GM19455 (cell line): ENCODE data around the gene RGR.
A peak's percentile ranks its signal among the peaks of the same experiment; 100 is the strongest.

Experiments
- ATAC-seq: cut with Tn5 transposase; IDR thresholded peaks from one replicate; pipeline ENCODE4 v1.9.1; 2021; ENCODE audit not compliant: unreplicated experiment

The RGR gene, protein sequence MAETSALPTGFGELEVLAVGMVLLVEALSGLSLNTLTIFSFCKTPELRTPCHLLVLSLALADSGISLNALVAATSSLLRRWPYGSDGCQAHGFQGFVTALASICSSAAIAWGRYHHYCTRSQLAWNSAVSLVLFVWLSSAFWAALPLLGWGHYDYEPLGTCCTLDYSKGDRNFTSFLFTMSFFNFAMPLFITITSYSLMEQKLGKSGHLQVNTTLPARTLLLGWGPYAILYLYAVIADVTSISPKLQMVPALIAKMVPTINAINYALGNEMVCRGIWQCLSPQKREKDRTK

DNA sequence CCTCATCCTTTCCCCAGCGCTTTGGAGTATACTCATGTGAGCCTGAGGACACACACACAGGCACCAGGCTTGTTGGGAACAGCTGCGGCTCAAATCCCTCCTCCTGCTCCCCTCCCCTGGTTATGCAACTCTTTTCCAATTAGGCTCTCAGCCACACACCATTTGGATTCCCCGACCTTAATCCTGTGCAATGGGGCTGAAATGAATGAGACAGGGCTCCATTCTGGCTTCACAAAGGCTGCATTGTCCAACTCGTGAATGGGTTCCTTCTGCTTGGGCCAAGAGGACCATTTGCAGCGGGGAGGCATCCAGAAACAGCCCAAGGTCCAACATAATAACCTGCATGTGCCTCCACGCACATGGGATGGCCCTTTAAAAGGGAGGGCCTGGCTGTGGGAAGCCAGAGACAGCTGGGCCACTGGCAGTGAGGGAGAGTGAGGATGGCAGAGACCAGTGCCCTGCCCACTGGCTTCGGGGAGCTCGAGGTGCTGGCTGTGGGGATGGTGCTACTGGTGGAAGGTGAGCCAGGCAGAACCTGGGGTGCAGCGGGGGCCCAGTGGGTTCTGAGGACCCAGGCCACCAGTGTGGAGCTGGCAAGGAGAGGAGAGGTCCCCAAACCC is at the start of gene RGR:
Gene RGR, plus strand, starts transcription at position 403 of the 620 bp plus-strand sequence. Its CDS starts 38 bp downstream, at position 441.
- ATAC-seq = no peak

GRCh38 chr10:84196083-84196482 is 48.8 kb upstream of the RGR start:
- no peak for ATAC-seq

DNA sequence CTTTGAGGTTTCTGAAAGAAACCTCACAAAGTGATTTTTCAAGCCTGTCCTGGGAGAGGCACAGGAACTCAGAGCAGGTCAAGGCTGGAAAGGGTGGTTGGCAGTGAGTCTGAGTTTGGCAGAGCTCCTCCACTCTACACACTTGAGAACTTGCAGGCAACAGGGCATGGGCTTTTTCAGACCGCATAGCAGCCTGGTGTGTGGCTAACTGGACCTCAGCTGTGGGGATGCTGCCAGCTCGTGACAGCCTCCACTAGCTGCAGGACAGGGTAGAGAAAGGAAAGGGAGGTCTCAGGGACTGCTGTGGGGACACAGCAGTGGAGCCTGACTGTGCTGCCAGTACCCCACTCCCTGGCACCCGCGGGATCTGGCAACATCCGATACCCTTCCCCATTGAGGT is 47.9 kb upstream of the RGR start:
- no peak for ATAC-seq

- no peak for ATAC-seq
These were observed 47.2 kb upstream of the RGR start for GRCh38 chr10:84197643-84198042.

- no peak for ATAC-seq
These were observed 46.5 kb upstream of the RGR start for GRCh38 chr10:84198206-84198915.

- ATAC-seq = no peak
These were observed 44.2 kb upstream of the RGR start for GRCh38 chr10:84200537-84201243.

DNA sequence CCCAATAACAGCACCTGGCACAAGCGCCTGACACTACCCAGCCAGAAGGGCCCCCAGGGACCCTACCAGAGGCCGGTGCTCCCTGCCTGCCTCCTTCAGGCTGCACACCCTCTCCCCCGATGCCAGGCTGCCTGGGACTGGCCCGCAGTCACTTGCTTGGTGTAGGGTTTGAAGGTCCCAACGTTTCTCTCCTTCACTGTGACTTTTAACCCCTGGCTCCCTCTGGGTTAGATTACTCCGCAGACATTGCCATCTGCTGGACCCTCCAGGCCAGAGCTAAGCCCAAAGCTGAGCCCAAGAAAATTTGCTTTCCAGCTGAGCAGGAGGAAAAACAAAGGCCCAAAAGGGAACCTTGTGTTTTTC is 43.6 kb upstream of the RGR start:
- ATAC-seq = no peak

- no peak for ATAC-seq
These were observed 43.2 kb upstream of the RGR start for GRCh38 chr10:84201682-84202081.

GRCh38 chr10:84202349-84202748 is 42.5 kb upstream of the RGR start:
- no peak for ATAC-seq

DNA sequence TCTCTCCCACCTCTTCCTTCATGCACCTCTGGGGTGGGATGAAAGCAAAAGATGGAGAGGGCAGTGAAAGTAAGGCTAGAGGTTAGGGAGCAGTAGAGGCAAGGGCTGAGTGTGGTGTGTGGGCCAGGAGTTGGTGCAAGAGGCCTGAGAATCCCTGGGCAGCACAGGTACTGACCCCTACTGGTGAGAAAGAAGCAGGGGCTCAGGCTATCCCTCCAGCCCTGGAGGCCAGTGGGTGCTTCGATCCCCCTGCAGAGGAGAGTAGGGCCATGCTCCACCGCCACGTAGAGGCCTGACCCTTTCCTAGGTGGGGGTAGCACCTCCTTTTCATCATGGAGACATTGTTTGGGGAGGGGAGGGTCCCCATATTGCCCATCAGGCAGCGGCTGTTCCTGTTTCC is 40.7 kb upstream of the RGR start:
- peak; percentile 61 for ATAC-seq

GRCh38 chr10:84204610-84205009 is 40.2 kb upstream of the RGR start:
- no peak for ATAC-seq

DNA sequence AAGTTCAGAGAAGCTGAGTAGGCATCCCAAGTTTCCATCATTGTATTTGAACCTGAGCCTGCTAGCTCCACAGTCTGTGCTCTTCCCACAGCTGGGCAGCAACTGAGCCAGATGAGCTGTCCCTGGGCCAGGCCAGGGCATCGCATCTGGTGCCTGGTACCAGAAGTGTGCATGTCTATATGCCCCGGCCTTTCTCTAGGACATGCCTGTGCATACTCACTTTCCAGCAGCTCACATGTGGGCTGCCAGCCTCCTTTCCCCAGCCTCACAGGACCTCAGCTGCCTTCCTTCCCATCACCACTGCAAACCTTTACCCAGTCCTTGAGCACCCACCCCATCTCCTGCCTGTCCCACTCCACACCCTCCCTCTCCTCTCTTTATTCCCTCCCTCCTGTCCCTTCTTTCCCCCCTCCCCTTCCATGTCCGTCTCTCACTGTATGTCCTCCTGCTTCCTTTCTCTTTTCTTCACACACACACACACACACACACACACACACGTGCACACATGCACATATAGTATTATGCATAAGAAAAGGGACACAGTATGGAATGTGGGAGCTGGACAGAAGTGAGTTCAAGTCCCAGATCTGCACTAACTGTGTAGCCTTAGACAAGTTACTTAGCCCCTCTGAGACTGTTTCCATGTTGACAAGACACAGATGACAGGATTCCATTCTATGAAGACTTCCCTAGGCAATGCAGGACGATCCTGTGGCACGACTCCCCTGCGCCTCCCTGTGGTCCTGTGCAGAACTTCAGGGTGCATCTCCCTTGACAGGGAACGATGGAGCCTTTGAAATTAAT is 39.6 kb upstream of the RGR start:
- peak; percentile 60 for ATAC-seq

DNA sequence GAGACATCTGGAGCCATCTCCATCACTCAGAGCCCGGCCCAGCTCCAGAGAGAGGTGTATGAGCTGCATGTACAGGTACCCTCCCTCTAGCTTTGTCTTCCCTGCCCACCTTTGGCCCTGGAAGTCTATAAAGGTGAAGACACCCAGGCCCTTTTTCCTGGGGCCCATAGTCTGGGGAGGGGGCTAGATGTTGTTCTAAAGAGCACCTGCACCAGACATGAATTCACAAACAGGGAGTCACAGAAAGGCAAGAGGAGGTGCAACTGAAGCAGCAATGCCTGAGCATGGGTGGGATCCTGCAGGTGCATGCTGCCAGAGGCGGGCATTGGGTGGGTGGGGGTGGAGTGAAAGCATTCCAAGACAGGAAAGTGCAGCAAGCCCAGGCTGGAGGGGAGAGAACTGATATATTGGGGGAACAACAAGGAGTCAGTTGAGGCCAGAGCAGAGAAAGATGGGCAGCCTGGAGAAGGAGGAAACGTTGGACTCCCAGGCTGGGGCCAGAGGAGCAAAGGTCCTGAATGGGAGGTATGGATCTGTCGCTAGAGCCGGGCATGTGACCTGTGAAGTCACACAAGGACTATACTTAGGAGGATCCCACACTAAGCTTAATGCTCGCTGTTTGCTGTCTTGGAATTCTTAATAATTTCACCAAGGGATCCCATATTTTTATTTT is 38.9 kb upstream of the RGR start:
- ATAC-seq = no peak

DNA sequence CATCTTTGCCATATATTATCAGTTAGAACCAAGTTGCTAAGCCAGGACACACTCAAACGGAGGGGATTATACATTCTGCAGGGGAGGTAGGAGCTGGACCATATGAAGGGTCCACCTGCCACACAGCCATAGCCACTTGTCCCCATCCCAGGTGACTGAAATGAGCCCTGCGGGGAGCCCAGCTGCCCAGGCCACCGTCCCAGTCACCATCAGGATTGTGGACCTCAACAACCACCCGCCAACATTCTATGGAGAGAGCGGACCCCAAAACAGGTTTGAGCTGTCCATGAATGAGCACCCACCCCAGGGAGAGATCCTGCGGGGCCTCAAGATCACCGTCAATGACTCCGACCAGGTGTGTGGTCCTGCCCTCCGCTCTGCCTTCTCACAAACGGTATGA is 36.8 kb upstream of the RGR start:
- no peak for ATAC-seq

- no peak for ATAC-seq
These were observed 33.3 kb upstream of the RGR start for GRCh38 chr10:84211566-84211965.

GRCh38 chr10:84212014-84212413 is 32.8 kb upstream of the RGR start:
- ATAC-seq = no peak

DNA sequence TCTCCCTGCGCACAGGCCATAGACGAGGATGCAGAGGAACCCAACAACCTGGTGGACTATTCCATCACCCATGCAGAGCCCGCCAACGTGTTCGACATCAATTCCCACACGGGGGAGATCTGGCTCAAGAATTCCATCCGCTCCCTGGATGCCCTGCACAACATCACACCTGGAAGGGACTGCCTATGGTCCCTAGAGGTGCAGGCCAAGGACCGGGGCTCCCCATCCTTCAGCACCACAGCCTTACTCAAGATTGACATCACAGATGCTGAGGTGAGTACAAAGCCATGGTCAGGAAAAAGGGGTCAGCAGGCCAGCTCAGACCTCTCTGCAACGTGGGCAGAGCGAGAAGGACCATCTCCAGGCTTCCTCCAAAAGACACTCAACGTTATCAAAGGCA is 31.8 kb upstream of the RGR start:
- ATAC-seq = no peak

DNA sequence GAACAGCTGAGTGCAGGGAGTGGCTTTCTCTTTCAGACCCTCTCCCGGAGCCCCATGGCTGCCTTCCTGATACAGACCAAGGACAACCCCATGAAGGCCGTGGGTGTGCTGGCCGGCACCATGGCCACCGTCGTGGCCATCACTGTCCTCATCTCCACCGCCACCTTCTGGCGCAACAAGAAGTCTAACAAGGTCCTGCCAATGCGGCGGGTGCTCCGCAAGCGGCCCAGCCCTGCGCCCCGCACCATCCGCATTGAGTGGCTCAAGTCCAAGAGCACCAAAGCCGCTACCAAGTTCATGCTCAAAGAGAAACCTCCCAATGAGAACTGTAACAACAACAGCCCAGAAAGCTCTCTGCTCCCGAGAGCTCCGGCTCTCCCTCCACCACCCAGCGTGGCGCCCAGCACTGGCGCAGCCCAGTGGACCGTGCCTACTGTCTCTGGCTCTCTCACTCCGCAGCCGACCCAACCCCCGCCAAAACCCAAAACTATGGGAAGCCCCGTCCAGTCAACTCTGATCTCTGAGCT is 30.7 kb upstream of the RGR start:
- ATAC-seq = no peak

DNA sequence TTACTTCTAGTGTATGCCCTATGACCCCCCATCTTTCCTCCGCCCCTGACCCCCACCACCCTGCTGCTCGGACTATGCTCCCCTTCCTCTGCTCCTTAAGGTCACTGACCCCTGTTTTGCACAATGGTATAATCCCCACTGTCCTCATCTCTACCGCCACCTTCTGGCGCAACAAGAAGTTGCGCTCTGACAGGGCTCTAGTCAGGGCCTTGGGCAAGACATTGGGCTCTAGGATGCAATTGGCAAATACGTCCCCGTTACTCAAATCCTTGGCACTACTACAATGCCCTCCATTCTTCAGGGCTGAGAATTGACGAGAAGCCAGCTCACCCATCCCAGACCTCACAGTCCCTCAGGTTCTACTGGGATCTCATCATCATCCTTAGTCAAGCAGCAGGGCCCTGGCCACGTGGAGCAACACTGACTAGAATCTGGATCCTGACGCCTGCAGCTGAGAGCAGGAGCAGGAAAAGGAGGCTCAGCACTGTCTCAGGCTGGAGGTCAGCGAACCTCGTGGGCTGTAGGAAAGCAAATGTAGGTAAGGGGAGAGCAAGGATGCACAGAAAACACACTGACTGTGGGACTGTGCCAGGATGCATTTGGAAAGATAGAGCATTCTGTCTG is 30.1 kb upstream of the RGR start:
- ATAC-seq = peak; percentile 71

- no peak for ATAC-seq
These were observed 28.0 kb upstream of the RGR start for GRCh38 chr10:84216834-84217233.
